Measurements from ENCODE around the gene SMAD7. TPM values are rescaled to one million over a fixed set of nuclear protein-coding genes. Genes with fewer than 3 reads are reported as not detected.
A peak's percentile ranks its signal among the peaks of the same experiment; 100 is the strongest.

SMAD7 gene
- polyA plus RNA-seq, 2 of the 4 experiments (the other 2 are of a cell fraction): 19.9 to 26.9 TPM

DNA sequence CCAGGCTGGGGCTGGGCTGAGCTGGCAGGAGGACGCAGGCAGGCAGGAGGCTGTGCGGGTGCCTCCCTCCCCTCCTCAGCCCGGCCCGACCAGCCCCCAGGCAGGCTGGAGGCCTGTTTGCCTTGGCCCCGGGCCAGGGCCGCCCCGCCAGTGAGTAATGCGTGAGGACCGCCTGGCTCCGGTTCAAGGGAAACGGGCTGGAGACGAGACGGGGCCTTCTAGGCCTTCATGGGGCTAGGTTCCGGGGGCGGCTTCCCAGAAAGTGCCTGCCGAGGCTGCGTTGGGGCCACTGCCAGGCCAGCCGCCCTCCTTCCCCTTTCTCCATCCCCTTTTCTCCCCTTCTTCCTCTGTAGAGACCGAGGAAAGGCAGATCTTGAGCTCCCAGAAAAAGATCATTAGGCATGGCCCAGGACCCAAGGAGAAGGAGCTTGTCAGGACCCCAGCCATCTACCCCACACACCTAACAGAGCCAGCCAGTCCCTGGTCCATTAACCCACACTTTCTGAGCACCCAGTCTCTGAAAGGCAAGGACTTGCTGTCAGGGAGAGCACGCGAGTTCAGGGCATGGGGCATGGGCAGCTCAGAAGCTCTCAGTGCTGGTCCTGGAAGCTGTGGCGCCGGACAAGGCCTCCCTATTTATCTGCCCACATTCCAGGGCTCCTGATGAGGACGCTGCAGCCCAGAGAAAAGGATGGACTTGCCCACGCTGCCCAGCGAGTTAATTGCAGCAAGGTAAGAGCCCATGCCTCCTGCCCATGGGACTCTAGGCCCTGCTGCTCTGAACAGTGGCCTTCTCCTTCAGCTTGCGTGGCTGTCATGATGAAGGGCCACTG lies 48.5 kb downstream of the SMAD7 start:
- Histone ChIP-seq H3K4me3 (no peak overlapping the region), H3K4me2 (peak overlapping the region; percentile 69), H3K27ac (peak overlapping the region; percentile 93 to 95), H3K9me3 (peaks cover 17% of the 10 kb centered on the region), H3K4me1 (peaks cover 26% of the 10 kb centered on the region)
- ChIA-PET CTCF (interaction anchor here (1.0 kb wide), 1 partner anchor 16 kb away, joined by 3 read pairs; no protein-coding TSS in a partner anchor), POLR2A (interaction anchor here (0.7 to 1.0 kb wide), 2 partner anchors 28 to 50 kb away, joined by 3 to 4 read pairs; no protein-coding TSS in a partner anchor)
- 40% methylated on average over 11 of the region's 27 CpGs for WGBS (ENCODE audit: missing lambda C conversion rate)
- FAIRE-seq: peak; percentile 18
- ATAC-seq: peak; percentile 93 to 94
- TF ChIP-seq, protein P1, sequence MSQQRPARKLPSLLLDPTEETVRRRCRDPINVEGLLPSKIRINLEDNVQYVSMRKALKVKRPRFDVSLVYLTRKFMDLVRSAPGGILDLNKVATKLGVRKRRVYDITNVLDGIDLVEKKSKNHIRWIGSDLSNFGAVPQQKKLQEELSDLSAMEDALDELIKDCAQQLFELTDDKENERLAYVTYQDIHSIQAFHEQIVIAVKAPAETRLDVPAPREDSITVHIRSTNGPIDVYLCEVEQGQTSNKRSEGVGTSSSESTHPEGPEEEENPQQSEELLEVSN (IDR thresholded peaks at IDR 0.05; ENCODE audit: borderline replicate concordance, low read depth): 0 out of 2 replicates have a peak, but pooled peaks have one; percentile 44
- TF ChIP-seq, protein P2, sequence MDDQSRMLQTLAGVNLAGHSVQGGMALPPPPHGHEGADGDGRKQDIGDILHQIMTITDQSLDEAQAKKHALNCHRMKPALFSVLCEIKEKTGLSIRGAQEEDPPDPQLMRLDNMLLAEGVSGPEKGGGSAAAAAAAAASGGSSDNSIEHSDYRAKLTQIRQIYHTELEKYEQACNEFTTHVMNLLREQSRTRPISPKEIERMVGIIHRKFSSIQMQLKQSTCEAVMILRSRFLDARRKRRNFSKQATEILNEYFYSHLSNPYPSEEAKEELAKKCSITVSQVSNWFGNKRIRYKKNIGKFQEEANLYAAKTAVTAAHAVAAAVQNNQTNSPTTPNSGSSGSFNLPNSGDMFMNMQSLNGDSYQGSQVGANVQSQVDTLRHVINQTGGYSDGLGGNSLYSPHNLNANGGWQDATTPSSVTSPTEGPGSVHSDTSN (IDR thresholded peaks at IDR 0.05): 0 out of 2 replicates have a peak, but pooled peaks have one; percentile 57
- TF ChIP-seq, protein P3, sequence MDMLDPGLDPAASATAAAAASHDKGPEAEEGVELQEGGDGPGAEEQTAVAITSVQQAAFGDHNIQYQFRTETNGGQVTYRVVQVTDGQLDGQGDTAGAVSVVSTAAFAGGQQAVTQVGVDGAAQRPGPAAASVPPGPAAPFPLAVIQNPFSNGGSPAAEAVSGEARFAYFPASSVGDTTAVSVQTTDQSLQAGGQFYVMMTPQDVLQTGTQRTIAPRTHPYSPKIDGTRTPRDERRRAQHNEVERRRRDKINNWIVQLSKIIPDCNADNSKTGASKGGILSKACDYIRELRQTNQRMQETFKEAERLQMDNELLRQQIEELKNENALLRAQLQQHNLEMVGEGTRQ (IDR thresholded peaks at IDR 0.05): no peak
- TF ChIP-seq FOSL2 (IDR thresholded peaks at IDR 0.05) (no peak), FOSL2 (CRISPR knock-in tag; IDR thresholded peaks at IDR 0.05) (peak; percentile 88), FOXS1 (CRISPR knock-in tag; IDR thresholded peaks at IDR 0.05) (peak; percentile 84; the same call in 1 of the 2 replicates), TFCP2L1 (CRISPR knock-in tag; IDR thresholded peaks at IDR 0.05) (no peak), RFX5 (IDR thresholded peaks at IDR 0.05) (no peak), CBX8 (IDR thresholded peaks at IDR 0.05) (no peak), HOXB5 (CRISPR knock-in tag; IDR thresholded peaks at IDR 0.05) (peak; percentile 54; the same call in 1 of the 2 replicates), PHF8 (IDR thresholded peaks at IDR 0.05; ENCODE audit: borderline replicate concordance, low read depth) (no peak), ZNF302 (CRISPR knock-in tag; IDR thresholded peaks at IDR 0.05) (no peak), GATA3 (IDR thresholded peaks at IDR 0.05; ENCODE audit: borderline replicate concordance) (peak; percentile 87), SMC3 (IDR thresholded peaks at IDR 0.05) (peak; percentile 36; the same call in 2 of the 3 replicates), JUN (IDR thresholded peaks at IDR 0.05) (peak in 1 of 2 experiments; percentile 70; a peak in 2 of 5 replicates), RAD21 (conservative IDR thresholded peaks at IDR 0.05 in 1 of 2, IDR thresholded peaks at IDR 0.05 in 1 of 2) (peak in 1 of 2 experiments; percentile 37; a peak in 1 of 5 replicates), MYC (IDR thresholded peaks at IDR 0.05; ENCODE audit: borderline replicate concordance, low read length) (no peak), POLR2AphosphoS2 (conservative IDR thresholded peaks at IDR 0.05; ENCODE audit: low read length) (no peak), CEBPB (IDR thresholded peaks at IDR 0.05) (0 out of 4 replicates have a peak, but pooled peaks of 1 of the 2 experiments have one; percentile 7), MAZ (IDR thresholded peaks at IDR 0.05; ENCODE audit: borderline replicate concordance, low read depth, low read length) (no peak), HOXA7 (CRISPR knock-in tag; IDR thresholded peaks at IDR 0.05) (no peak), JUNB (IDR thresholded peaks at IDR 0.05) (peak; percentile 66), EP300 (IDR thresholded peaks at IDR 0.05) (peak; percentile 45 to 60; a peak in 2 of 5 replicates)
- TF ChIP-seq, protein P4, sequence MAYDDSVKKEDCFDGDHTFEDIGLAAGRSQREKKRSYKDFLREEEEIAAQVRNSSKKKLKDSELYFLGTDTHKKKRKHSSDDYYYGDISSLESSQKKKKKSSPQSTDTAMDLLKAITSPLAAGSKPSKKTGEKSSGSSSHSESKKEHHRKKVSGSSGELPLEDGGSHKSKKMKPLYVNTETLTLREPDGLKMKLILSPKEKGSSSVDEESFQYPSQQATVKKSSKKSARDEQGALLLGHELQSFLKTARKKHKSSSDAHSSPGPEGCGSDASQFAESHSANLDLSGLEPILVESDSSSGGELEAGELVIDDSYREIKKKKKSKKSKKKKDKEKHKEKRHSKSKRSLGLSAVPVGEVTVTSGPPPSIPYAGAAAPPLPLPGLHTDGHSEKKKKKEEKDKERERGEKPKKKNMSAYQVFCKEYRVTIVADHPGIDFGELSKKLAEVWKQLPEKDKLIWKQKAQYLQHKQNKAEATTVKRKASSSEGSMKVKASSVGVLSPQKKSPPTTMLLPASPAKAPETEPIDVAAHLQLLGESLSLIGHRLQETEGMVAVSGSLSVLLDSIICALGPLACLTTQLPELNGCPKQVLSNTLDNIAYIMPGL (CRISPR knock-in tag; IDR thresholded peaks at IDR 0.05; ENCODE audit: borderline replicate concordance): no peak
- TF ChIP-seq, protein P5, sequence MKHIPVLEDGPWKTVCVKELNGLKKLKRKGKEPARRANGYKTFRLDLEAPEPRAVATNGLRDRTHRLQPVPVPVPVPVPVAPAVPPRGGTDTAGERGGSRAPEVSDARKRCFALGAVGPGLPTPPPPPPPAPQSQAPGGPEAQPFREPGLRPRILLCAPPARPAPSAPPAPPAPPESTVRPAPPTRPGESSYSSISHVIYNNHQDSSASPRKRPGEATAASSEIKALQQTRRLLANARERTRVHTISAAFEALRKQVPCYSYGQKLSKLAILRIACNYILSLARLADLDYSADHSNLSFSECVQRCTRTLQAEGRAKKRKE (CRISPR knock-in tag; IDR thresholded peaks at IDR 0.05; ENCODE audit: low read depth): no peak
- TF ChIP-seq, protein P6, sequence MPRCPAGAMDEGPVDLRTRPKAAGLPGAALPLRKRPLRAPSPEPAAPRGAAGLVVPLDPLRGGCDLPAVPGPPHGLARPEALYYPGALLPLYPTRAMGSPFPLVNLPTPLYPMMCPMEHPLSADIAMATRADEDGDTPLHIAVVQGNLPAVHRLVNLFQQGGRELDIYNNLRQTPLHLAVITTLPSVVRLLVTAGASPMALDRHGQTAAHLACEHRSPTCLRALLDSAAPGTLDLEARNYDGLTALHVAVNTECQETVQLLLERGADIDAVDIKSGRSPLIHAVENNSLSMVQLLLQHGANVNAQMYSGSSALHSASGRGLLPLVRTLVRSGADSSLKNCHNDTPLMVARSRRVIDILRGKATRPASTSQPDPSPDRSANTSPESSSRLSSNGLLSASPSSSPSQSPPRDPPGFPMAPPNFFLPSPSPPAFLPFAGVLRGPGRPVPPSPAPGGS (IDR thresholded peaks at IDR 0.05): no peak
- TF ChIP-seq, protein P7, sequence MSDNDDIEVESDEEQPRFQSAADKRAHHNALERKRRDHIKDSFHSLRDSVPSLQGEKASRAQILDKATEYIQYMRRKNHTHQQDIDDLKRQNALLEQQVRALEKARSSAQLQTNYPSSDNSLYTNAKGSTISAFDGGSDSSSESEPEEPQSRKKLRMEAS (IDR thresholded peaks at IDR 0.05): peak; percentile 82
- DNase-seq (ENCODE audit: low read depth in 1 of 2, low spot score in 1 of 2): peak; percentile 52 to 84

Measured in A549 (cell line).